ENCODE measurements around the gene CKLF.
"Not testable (repeated sequence)": the region's sequence is repeated elsewhere in the genome, so short reads cannot be mapped to it uniquely, and the experiment has no call there.

CKLF gene, protein sequence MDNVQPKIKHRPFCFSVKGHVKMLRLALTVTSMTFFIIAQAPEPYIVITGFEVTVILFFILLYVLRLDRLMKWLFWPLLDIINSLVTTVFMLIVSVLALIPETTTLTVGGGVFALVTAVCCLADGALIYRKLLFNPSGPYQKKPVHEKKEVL

GRCh38 chr16:66552286-66553177, at the start of gene CKLF:
Gene CKLF, plus strand, starts transcription at chr16:66552576. Its CDS starts 140 bp downstream, at chr16:66552716.
- peak; percentile 80 for DNase-seq

- DNase-seq = no peak
Observed at GRCh38 chr16:66503030-66503429, 49.3 kb upstream of the CKLF start.

- no peak for DNase-seq
Observed at GRCh38 chr16:66503612-66504011, 48.8 kb upstream of the CKLF start.

- no peak for DNase-seq
Observed at GRCh38 chr16:66507731-66508239, 44.6 kb upstream of the CKLF start.

- DNase-seq = no peak
Observed at GRCh38 chr16:66508248-66508913, 44.0 kb upstream of the CKLF start.

DNA sequence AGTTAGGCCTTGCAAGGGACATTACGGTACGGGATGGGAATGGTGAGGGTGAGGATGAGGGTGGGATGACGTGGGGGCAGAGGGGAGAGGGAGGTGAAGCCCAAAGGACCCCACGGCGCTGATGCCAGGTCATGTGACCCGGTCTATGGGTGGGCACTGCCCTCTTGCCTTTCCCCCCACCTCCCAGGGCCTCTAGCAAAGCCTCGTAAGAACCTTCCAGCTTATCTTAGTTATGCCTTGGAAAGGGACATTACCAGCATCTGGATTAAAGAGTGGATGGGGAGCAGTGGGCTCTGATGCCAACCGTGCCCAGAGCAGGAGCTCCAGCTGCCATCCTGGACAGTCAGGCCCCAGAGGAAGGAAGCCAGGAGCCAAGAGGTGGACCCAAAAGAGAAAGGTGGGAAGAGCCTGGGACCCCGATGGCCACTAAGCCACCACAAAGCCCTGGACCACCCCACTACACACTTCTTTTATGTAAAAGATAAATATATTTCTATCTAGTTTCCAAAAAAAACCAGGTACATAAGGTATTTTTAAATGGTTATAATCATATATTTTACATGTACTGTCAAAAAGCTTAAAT, 43.4 kb upstream of the CKLF start:
- no peak for DNase-seq

DNA sequence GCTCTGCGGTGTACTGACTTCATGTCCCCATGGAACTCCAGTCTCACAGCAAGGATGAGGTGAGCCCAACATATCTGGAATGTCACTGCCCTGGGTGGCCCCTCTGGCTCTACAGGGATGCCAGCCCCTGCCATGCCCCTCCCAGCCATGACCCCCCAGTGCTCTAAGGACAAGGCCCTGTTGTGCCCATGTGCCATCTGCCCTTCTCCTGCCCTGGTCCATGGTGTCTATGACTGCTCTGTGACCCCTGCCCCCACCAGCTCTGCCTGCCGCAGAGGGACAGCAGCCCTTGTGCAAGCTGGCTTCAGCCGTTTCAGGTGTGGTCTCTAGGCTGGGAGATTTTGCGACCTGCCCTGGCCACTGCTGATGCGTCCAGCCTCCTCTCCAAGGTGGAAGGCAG, 42.8 kb upstream of the CKLF start:
- DNase-seq = no peak

GRCh38 chr16:66510298-66510697, 42.1 kb upstream of the CKLF start:
- DNase-seq = no peak

- DNase-seq = no peak
Observed at GRCh38 chr16:66510711-66511601, 41.4 kb upstream of the CKLF start.

DNA sequence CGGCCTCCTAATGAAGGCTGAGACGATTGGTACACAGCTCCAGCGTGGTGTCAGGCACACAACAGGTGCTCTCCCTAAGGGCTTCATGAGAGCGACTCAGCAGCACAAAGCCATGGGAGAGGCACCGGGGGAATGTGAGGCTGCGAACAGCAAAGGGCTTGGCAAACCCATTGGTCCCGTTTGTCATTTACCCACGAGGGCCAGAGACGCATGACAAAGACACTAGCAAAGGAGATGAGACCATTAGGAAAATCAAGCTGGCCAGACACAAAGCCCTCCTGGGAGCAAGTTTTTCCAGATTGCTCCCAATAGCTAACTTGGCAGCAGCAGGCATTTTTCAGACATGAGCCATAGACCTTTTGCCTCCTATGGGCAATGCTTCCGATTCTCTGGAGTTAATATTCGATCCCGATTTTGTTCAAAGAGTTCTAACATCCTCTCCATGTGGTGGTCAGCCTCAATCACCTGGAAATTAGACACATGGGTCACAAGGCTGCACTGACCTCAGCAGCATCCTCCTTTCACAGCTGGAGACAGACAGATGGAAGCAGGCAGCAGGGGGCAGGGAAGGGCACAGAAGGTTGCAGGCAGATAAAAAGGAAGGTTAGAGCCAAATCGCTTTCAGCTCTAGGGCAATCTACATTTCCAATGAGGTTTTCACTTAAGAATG, 40.6 kb upstream of the CKLF start:
- no peak for DNase-seq

DNA sequence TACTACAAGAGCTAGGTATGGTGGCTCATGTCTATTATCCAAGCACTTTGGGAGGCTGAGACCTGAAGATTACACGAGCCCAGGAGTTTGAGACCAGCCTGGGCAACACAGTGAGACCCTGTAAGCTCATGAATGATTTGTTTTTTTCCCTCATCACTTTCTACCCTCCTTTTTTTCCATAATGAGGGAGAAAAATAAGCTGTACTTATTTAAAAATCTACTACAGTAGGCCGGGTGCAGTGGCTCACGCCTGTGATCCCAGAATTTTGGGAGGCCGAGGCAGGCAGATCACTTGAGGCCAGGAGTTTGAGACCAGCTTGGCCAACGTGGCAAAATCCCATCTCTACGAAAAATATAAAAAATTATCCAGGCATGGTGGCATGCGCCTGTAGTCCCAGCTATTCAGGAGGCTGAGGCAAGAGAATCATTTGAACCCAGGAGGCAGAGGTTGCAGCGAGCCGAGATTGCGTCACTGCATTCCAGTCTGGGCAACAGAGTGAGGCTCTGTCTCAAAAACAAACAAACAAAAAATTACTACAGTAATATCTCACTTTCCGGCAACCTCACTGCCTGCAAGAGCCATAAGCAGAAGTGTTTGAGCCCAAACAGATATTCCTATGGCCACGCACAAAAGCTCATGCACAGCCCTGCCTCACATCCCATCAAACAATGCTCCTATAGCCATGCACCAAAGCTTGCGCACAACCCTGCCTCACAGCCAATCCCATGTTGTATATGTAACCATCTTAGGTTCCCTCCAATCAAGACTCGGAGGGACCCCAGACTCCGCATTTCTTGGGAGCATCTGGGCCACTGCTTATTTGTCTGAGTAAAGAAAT, 39.9 kb upstream of the CKLF start:
- DNase-seq = no peak

- no peak for DNase-seq
Observed at GRCh38 chr16:66513111-66513723, 39.2 kb upstream of the CKLF start.

DNA sequence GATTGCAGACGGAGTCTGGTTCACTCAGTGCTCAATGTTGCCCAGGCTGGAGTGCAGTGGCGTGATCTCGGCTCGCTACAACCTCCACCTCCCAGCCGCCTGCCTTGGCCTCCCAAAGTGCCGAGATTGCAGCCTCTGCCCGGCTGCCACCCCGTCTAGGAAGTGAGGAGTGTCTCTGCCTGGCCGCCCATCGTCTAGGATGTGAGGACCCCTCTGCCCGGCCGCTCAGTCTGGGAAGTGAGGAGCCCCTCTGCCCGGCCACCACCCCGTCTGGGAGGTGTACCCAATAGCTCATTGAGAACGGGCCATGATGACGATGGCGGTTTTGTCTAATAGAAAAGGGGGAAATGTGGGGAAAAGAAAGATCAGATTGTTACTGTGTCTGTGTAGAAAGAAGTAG, 38.0 kb upstream of the CKLF start:
- DNase-seq = not testable (repeated sequence)

DNA sequence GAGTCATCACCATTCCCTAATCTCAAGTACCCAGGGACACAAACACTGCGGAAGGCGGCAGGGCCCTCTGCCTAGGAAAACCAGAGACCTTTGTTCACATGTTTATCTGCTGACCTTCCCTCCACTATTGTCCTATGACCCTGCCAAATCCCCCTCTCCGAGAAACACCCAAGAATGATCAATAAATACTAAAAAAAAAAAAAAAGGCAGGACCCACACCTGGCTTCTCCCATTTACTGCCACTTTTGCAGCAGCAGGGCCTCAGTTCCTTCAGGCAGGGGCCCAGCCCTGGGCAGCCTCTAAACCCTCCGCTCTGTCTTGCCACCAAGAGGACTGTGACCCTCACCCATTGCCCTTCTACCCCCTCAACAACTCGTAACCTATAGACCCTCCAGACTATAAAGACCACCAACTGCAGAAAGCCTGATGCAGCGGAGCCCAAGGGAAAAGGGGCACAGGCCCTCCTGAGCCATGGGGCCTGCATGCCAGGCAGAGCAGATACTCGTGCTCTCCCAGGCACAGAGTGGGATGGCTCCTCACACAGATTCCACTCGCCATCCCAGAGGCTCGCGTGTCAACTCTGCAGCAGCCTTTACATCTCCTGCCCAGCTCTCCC, 37.3 kb upstream of the CKLF start:
- not testable (repeated sequence) for DNase-seq

GRCh38 chr16:66515596-66516508, 36.5 kb upstream of the CKLF start:
- no peak for DNase-seq

DNA sequence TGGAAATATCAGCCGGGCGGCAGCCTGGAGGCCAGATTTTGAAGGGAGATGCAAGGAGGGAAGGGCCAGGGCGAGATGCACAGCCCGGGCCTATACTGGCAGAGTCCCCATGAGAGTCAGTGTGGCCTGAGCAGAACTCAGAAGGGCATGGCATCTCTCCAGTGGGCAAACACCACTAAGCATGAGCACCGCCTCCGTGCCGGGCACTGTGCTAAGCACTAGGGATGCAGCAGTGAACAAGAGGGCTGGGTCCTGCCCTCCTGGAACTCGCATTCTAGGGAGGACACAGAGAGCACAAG, 35.9 kb upstream of the CKLF start:
- no peak for DNase-seq

DNA sequence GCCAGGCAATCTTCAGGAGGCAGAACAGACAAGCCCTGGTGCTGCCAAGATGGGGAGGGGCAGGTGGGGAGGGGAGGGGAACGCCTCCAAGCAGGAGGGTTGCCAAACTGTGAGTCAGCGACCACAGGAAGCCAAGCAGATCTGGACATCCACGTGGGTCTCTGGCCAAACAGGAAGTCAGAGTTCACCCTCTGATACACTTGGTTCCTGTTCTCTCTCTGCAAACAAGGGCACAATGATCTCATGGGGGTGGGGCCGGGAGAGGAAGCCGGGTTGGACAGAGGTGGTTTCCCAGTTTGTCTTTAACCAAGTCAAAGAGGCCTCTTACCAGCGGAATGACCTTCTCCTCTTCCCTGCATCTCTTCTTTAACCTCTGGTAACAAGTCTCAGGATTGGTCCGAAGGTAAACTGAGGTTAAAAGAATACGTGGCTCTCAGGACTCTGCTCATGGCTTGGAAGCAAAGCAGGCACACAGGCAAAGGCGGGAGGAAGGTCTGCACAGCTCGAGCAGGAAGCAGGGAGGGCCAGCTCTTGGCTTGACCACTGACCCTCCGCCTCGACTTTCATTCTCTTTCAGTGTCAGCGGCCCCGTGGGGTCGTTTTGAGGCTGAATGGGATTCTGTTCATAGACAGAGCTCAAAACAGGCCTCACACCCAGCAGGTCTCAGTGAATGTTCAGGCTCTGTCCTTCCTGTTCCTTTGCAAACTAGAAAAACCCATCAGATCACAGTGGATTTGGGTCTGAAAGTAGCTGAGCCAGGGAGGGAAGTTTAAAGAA, 35.4 kb upstream of the CKLF start:
- DNase-seq = peak; percentile 87
